Hepatocyte (in vitro differentiated cells): ENCODE measurements around the gene AMDHD2. TPM values are rescaled to one million over a fixed set of nuclear protein-coding genes. Genes with fewer than 3 reads are reported as not detected.

ENCODE experiments used
- DNase-seq: peaks from one replicate; pipeline ENCODE4 v3.0.0-alpha.2; 2016; ENCODE audit warnings: low spot score
- H2AFZ ChIP-seq: fragments of 200-600 bp; sonication (generic); 2 replicates; pipeline ENCODE4 v1.6.0; 2016; ENCODE audit warnings: antibody characterized with exemption, mild to moderate bottlenecking
- H3K27ac ChIP-seq: fragments of 200-600 bp; sonication (generic); 2 replicates; pipeline ENCODE4 v1.5.1; 2016; ENCODE audit warnings: mild to moderate bottlenecking
- H3K27me3 ChIP-seq: fragments of 200-600 bp; sonication (generic); 2 replicates; pipeline ENCODE4 v1.6.1; 2016
- H3K36me3 ChIP-seq: fragments of 200-600 bp; sonication (generic); replicated peaks from 2 replicates; pipeline ENCODE4 v1.5.1; 2016; ENCODE audit warnings: low read depth; ENCODE audit not compliant: insufficient read depth
- H3K4me1 ChIP-seq: fragments of 200-600 bp; sonication (generic); 2 replicates; pipeline ENCODE4 v1.5.1; 2016; ENCODE audit warnings: mild to moderate bottlenecking, moderate library complexity; ENCODE audit not compliant: insufficient read depth
- H3K4me2 ChIP-seq: fragments of 200-600 bp; sonication (generic); 2 replicates; pipeline ENCODE4 v1.6.0; 2016
- H3K4me3 ChIP-seq: fragments of 200-600 bp; sonication (generic); 2 replicates; pipeline ENCODE4 v1.5.1; 2016; ENCODE audit warnings: mild to moderate bottlenecking
- H3K79me2 ChIP-seq: fragments of 200-600 bp; sonication (generic); 2 replicates; pipeline ENCODE4 v1.6.0; 2017; ENCODE audit warnings: mild to moderate bottlenecking
- H3K9me2 ChIP-seq: fragments of 200-600 bp; sonication (generic); replicated peaks from 2 replicates; pipeline ENCODE4 v1.6.0; 2017; ENCODE audit warnings: mild to moderate bottlenecking; ENCODE audit not compliant: insufficient read depth
- H3K9me3 ChIP-seq: fragments of 200-600 bp; sonication (generic); 2 replicates; pipeline ENCODE4 v1.5.1; 2016; ENCODE audit warnings: low read depth, mild to moderate bottlenecking
- H4K20me1 ChIP-seq: fragments of 200-600 bp; sonication (generic); 2 replicates; pipeline ENCODE4 v1.6.0; 2016; ENCODE audit warnings: mild to moderate bottlenecking; ENCODE audit not compliant: insufficient read depth, poor library complexity, severe bottlenecking
- EZH2 ChIP-seq: fragments of 200-600 bp; sonication (generic); IDR thresholded peaks from 2 replicates; pipeline ENCODE4 v1.6.1; 2016; ENCODE audit warnings: antibody characterized with exemption, mild to moderate bottlenecking, borderline replicate concordance
- EZH2phosphoT487 ChIP-seq: fragments of 200-600 bp; sonication (generic); IDR thresholded peaks from one replicate; pipeline ENCODE4 v1.6.1; 2018; ENCODE audit warnings: antibody characterized with exemption, mild to moderate bottlenecking, low read depth, moderate library complexity; ENCODE audit not compliant: unreplicated experiment, severe bottlenecking
- WGBS: methylation state at CpG from one replicate; pipeline ENCODE4 v1.1.6; 2016; ENCODE audit warnings: low lambda C conversion rate; ENCODE audit errors: missing lambda C conversion rate; 5-methylcytosine and 5-hydroxymethylcytosine counted together
- polyA plus RNA-seq: library from polyadenylated mRNA; unstranded; fragments of >200 nt; fragmentation: Nextera tagmentation; extraction: Ambion mirVana; gene quantifications from 2 replicates; pipeline ENCODE4 v1.2.1, GENCODE V29; 2016
- total RNA-seq: library from RNA; depleted of rRNA; stranded (reverse); fragments of >200 nt; gene quantifications from 2 replicates; pipeline ENCODE4 v1.2.3, GENCODE V29; 2014
- TF ChIP-seq, protein P1 (sequence below): fragments of 200-600 bp; sonication (generic); IDR thresholded peaks from 2 replicates; pipeline ENCODE4 v1.5.1; 2016; ENCODE audit warnings: antibody characterized with exemption, mild to moderate bottlenecking; ENCODE audit not compliant: poor library complexity

Gene AMDHD2
- total and polyA plus RNA-seq, 2 experiments from 2014 or later, result 43.6 to 70.8 TPM

GRCh38 chr16:2511128-2511800, 8.9 kb upstream of the AMDHD2 start:
- no peak overlapping the region for H3K4me3 ChIP-seq
- H4K20me1 ChIP-seq, result peaks cover 20% of the 10 kb centered on the region
- DNase-seq, result peak; percentile 74
- peaks cover 25% of the 10 kb centered on the region for H3K79me2 ChIP-seq
- H3K9me3 ChIP-seq, result no peaks in the 10 kb centered on the region
- H2AFZ ChIP-seq, result no peak overlapping the region
- H3K27me3 ChIP-seq, result no peaks in the 10 kb centered on the region
- H3K27ac ChIP-seq, result no peak overlapping the region
- WGBS, result 76% methylated on average over 13 of the region's 24 CpGs
- H3K36me3 ChIP-seq, result no peaks in the 10 kb centered on the region
- no peak overlapping the region for H3K4me2 ChIP-seq
- no peaks in the 10 kb centered on the region for H3K9me2 ChIP-seq
- H3K4me1 ChIP-seq, result peaks cover 17% of the 10 kb centered on the region
- TF ChIP-seq, protein P1, sequence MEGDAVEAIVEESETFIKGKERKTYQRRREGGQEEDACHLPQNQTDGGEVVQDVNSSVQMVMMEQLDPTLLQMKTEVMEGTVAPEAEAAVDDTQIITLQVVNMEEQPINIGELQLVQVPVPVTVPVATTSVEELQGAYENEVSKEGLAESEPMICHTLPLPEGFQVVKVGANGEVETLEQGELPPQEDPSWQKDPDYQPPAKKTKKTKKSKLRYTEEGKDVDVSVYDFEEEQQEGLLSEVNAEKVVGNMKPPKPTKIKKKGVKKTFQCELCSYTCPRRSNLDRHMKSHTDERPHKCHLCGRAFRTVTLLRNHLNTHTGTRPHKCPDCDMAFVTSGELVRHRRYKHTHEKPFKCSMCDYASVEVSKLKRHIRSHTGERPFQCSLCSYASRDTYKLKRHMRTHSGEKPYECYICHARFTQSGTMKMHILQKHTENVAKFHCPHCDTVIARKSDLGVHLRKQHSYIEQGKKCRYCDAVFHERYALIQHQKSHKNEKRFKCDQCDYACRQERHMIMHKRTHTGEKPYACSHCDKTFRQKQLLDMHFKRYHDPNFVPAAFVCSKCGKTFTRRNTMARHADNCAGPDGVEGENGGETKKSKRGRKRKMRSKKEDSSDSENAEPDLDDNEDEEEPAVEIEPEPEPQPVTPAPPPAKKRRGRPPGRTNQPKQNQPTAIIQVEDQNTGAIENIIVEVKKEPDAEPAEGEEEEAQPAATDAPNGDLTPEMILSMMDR, result no peak
- TF ChIP-seq EZH2phosphoT487 (no peak), EZH2 (no peak)

- H4K20me1 ChIP-seq, result peaks cover 29% of the 10 kb centered on the region
- H3K4me3 ChIP-seq, result no peak overlapping the region
- H3K9me3 ChIP-seq, result no peaks in the 10 kb centered on the region
- peak overlapping the region; percentile 98 for H3K4me2 ChIP-seq
- peak overlapping the region; percentile 100 for H3K27ac ChIP-seq
- TF ChIP-seq, protein P1, result no peak
- TF ChIP-seq EZH2phosphoT487 (no peak), EZH2 (no peak)
- DNase-seq, result no peak
- H3K27me3 ChIP-seq, result no peaks in the 10 kb centered on the region
- H2AFZ ChIP-seq, result no peak overlapping the region
- H3K9me2 ChIP-seq, result no peaks in the 10 kb centered on the region
- H3K4me1 ChIP-seq, result peaks cover 26% of the 10 kb centered on the region
- 86% methylated on average over 17 of the region's 17 CpGs for WGBS
- H3K79me2 ChIP-seq, result peaks cover 34% of the 10 kb centered on the region
- H3K36me3 ChIP-seq, result no peaks in the 10 kb centered on the region
These were observed 8.0 kb upstream of the AMDHD2 start for GRCh38 chr16:2511996-2512734.

- Histone ChIP-seq H3K4me2 (peak overlapping the region; percentile 98), H3K27me3 (no peaks in the 10 kb centered on the region), H4K20me1 (peaks cover 36% of the 10 kb centered on the region), H3K9me2 (no peaks in the 10 kb centered on the region), H3K27ac (peak overlapping the region; percentile 100), H2AFZ (peak overlapping the region; percentile 71), H3K4me1 (peaks cover 29% of the 10 kb centered on the region), H3K36me3 (no peaks in the 10 kb centered on the region), H3K4me3 (no peak overlapping the region), H3K9me3 (no peaks in the 10 kb centered on the region), H3K79me2 (peaks cover 41% of the 10 kb centered on the region)
- no peak for TF ChIP-seq EZH2phosphoT487
- TF ChIP-seq, protein P1, result no peak
- no peak for TF ChIP-seq EZH2
- 41% methylated on average over 15 of the region's 15 CpGs for WGBS
- DNase-seq, result no peak
These were observed 7.3 kb upstream of the AMDHD2 start for GRCh38 chr16:2512735-2513404.
